Colonic mucosa (tissue), 4 donors: ENCODE measurements around the gene SYNGAP1. TPM values are rescaled to one million over a fixed set of nuclear protein-coding genes. Genes with fewer than 3 reads are reported as not detected.

Experiments used
- DNase-seq: peaks from one replicate; pipeline ENCODE4 v3.0.0-alpha.2; 2020
- H3K27ac ChIP-seq: fragments of 200-600 bp; one replicate; pipeline ENCODE4 v1.8.0; 2021
- H3K27me3 ChIP-seq: fragments of 200-600 bp; one replicate; pipeline ENCODE4 v1.8.0; 2021
- H3K36me3 ChIP-seq: fragments of 200-600 bp; one replicate; pipeline ENCODE4 v1.8.0; 2021
- H3K4me1 ChIP-seq: fragments of 200-600 bp; one replicate; pipeline ENCODE4 v1.8.0; 2021; ENCODE audit warnings: mild to moderate bottlenecking
- H3K4me3 ChIP-seq: fragments of 200-600 bp; one replicate; pipeline ENCODE4 v1.8.0; 2021
- H3K9ac ChIP-seq, 2 donors: one replicate each; pipeline ENCODE4 v1.7.0; 2013; ENCODE audit warnings: control low read depth in 2 of 2, low read depth in 2 of 2, low read length in 2 of 2
- H3K9me3 ChIP-seq: fragments of 200-600 bp; one replicate; pipeline ENCODE4 v1.8.0; 2021
- intact Hi-C: fragments of 100-400 bp; cut with DNase I; formaldehyde crosslinking; loops from one replicate; pipeline ENCODE4 v1.14.1; 2022
- total RNA-seq, 2 donors: library from RNA; stranded (reverse); fragmentation: NEBNext Ultra II Directional in 1 of 2; extraction: Animal tissue kit (Norgen Biotek cat#: 25700) in 1 of 2; gene quantifications; one replicate each; pipeline ENCODE4 v1.2.1, GENCODE V29; 2021
- TF ChIP-seq, protein P1 (sequence below): fragments of 200-600 bp; IDR thresholded peaks from one replicate; pipeline ENCODE4 v1.8.0; 2022; ENCODE audit warnings: antibody characterized with exemption, mild to moderate bottlenecking
- donor health status: healthy.
- donor health status: DM: no; HTN: no; CAD: no.
- donor health status: DM: no; HTN: no; CAD: no.

Gene SYNGAP1
- total RNA-seq, 2 donors from 2014 or later, result 5.3 to 10.4 TPM

DNA sequence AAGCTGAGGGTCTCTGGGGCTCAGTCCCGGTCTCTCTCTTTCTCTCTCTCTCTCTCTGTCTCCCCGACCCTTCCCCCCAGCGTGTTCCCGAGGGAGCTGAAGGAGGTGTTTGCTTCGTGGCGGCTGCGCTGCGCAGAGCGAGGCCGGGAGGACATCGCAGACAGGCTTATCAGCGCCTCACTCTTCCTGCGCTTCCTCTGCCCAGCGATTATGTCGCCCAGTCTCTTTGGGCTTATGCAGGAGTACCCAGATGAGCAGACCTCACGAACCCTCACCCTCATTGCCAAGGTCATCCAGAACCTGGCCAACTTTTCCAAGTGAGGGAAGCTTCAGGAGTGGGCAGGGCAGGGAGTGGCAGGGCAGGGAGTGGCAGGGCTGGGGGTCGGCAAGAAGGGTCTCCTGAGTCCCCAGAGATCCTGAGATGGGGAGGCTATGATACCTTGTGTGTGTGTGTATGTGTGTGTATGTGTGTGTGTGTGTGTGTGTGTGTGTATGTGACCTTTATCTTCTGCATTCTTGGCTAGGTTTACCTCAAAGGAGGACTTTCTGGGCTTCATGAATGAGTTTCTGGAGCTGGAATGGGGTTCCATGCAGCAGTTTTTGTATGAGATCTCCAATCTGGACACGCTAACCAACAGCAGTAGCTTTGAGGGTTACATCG, 20.9 kb downstream of the SYNGAP1 start:
- Histone ChIP-seq H3K9me3 (no peaks in the 10 kb centered on the region), H3K27me3 (no peaks in the 10 kb centered on the region), H3K9ac (no peak overlapping the region), H3K4me1 (no peaks in the 10 kb centered on the region), H3K27ac (no peak overlapping the region), H3K36me3 (no peaks in the 10 kb centered on the region), H3K4me3 (no peak overlapping the region)
- DNase-seq, result no peak
- intact Hi-C loops, result loop anchor here (10.0 kb wide), 1 partner anchor 124 kb away; no protein-coding TSS in a partner anchor
- TF ChIP-seq, protein P1, sequence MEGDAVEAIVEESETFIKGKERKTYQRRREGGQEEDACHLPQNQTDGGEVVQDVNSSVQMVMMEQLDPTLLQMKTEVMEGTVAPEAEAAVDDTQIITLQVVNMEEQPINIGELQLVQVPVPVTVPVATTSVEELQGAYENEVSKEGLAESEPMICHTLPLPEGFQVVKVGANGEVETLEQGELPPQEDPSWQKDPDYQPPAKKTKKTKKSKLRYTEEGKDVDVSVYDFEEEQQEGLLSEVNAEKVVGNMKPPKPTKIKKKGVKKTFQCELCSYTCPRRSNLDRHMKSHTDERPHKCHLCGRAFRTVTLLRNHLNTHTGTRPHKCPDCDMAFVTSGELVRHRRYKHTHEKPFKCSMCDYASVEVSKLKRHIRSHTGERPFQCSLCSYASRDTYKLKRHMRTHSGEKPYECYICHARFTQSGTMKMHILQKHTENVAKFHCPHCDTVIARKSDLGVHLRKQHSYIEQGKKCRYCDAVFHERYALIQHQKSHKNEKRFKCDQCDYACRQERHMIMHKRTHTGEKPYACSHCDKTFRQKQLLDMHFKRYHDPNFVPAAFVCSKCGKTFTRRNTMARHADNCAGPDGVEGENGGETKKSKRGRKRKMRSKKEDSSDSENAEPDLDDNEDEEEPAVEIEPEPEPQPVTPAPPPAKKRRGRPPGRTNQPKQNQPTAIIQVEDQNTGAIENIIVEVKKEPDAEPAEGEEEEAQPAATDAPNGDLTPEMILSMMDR, result no peak

DNA sequence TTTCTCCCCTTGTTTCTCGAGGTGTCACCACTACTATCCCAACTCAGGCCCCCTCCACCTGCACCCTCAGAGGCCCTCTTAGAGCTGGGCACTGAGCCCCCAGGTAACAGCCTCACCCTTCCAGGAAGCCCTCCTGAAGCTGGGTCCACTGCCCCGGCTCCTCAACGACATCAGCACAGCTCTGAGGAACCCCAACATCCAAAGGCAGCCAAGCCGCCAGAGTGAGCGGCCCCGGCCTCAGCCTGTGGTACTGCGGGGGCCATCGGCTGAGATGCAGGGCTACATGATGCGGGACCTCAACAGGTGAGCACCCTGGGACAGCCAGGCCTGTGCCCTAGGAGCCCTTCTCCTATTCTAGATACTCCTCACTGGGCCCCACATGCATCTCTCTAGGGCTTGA, 21.6 kb downstream of the SYNGAP1 start:
- Histone ChIP-seq H3K9ac (no peak overlapping the region), H3K27ac (no peak overlapping the region), H3K27me3 (no peaks in the 10 kb centered on the region), H3K9me3 (no peaks in the 10 kb centered on the region), H3K4me3 (no peak overlapping the region), H3K36me3 (no peaks in the 10 kb centered on the region), H3K4me1 (no peaks in the 10 kb centered on the region)
- TF ChIP-seq, protein P1, result no peak
- DNase-seq, result no peak
- intact Hi-C loops, result loop anchor here (10.0 kb wide), 1 partner anchor 123 kb away; no protein-coding TSS in a partner anchor

DNA sequence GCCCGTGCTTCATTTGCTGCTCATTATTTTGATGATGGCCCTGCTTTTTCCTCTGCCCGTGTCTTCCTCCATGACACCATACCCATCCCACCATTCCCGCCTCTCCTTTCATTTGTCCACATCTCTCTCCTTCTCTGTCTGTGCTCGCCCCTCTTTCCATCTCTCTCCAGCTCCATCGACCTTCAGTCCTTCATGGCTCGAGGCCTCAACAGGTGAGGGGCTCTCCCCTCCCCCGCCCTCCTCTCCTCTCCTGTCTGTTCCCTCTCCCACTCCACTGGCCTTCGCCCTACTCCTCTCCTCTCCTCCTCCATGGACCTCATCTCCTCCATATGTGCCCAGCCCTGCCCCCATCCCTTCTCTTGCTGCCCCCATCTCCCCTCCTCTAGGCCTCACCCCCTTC, 22.4 kb downstream of the SYNGAP1 start:
- H3K27me3 ChIP-seq, result no peaks in the 10 kb centered on the region
- no peak for DNase-seq
- TF ChIP-seq, protein P1, result no peak
- H3K36me3 ChIP-seq, result no peaks in the 10 kb centered on the region
- H3K9me3 ChIP-seq, result no peaks in the 10 kb centered on the region
- no peak overlapping the region for H3K9ac ChIP-seq
- H3K4me1 ChIP-seq, result no peaks in the 10 kb centered on the region
- intact Hi-C loops, result loop anchor here (10.0 kb wide), 1 partner anchor 123 kb away; no protein-coding TSS in a partner anchor
- no peak overlapping the region for H3K4me3 ChIP-seq
- H3K27ac ChIP-seq, result no peak overlapping the region

DNA sequence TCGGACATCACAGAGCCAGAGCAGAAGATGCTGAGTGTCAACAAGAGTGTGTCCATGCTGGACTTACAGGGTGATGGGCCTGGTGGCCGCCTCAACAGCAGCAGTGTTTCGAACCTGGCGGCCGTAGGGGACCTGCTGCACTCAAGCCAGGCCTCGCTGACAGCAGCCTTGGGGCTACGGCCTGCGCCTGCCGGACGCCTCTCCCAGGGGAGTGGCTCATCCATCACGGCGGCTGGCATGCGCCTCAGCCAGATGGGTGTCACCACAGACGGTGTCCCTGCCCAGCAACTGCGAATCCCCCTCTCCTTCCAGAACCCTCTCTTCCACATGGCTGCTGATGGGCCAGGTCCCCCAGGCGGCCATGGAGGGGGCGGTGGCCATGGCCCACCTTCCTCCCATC, 23.2 kb downstream of the SYNGAP1 start:
- Histone ChIP-seq H3K4me3 (no peak overlapping the region), H3K27me3 (no peaks in the 10 kb centered on the region), H3K27ac (no peak overlapping the region), H3K36me3 (no peaks in the 10 kb centered on the region), H3K4me1 (no peaks in the 10 kb centered on the region), H3K9me3 (no peaks in the 10 kb centered on the region), H3K9ac (no peak overlapping the region)
- intact Hi-C loops, result loop anchor here (10.0 kb wide), 1 partner anchor 122 kb away; no protein-coding TSS in a partner anchor
- TF ChIP-seq, protein P1, result no peak
- no peak for DNase-seq

DNA sequence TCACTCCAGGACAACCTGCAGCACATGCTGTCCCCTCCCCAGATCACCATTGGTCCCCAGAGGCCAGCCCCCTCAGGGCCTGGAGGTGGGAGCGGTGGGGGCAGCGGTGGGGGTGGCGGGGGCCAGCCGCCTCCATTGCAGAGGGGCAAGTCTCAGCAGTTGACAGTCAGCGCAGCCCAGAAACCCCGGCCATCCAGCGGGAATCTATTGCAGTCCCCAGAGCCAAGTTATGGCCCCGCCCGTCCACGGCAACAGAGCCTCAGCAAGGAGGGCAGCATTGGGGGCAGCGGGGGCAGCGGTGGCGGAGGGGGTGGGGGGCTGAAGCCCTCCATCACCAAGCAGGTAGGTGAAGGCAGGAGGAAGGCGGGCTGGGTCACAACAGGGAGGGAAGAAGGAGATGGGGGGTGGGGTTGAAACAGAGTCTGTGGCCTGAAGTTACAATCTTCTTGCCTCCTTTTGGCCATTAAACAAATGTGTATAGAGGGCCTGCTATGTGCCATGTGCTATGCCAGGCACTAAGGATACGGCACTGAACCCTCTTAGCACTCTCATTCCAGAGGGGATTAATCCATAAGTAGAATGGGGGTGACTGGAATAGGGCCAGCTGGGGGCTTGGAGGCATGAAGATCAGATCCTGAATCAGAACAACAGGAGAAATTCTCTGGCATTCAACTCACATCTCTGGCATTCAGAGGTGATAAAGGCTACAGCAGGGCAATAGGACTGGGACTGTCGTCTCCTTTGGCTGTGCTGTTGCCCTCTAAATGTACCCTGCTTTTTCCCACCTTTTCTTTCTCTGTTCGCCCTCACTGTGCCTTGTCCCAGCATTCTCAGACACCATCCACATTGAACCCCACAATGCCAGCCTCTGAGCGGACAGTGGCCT, 24.0 kb downstream of the SYNGAP1 start:
- Histone ChIP-seq H3K9me3 (no peaks in the 10 kb centered on the region), H3K27me3 (no peaks in the 10 kb centered on the region), H3K27ac (no peak overlapping the region), H3K9ac (no peak overlapping the region), H3K4me1 (no peaks in the 10 kb centered on the region), H3K36me3 (no peaks in the 10 kb centered on the region), H3K4me3 (no peak overlapping the region)
- DNase-seq, result no peak
- TF ChIP-seq, protein P1, result no peak
- intact Hi-C loops, result loop anchor here (10.0 kb wide), 1 partner anchor 121 kb away; no protein-coding TSS in a partner anchor
